Spleen (tissue), 7 donors: ENCODE data around the gene NELFE.

Source experiments
- POLR2A ChIP-seq, 3 donors: fragments of 450-650 bp; IDR thresholded peaks; one replicate each; pipeline ENCODE4 v1.5.1; 2017; ENCODE audit warnings: antibody characterized with exemption in 3 of 3, mild to moderate bottlenecking in 1 of 3
- TF ChIP-seq, protein P1 (sequence below), 11 experiments: fragments of 200-600 bp in 7 of 11; fragments of 450-650 bp in 4 of 11; sonication (generic) in 4 of 11; IDR thresholded peaks in 8 of 11; conservative IDR thresholded peaks in 3 of 11; 1 replicate in 7 of 11; 2 replicates in 4 of 11; pipeline versions ENCODE4 v1.4.0 to v1.8.0; 2016 to 2021; ENCODE audit warnings: antibody characterized with exemption in 11 of 11, inconsistent platforms in 4 of 11, mild to moderate bottlenecking in 1 of 11
- donor health status: DM: no; HTN: no; CAD: no; lungs with moderate emphysema.
- donor health status: DM: no; HTN: no; CAD: no.
- donor health status: DM: no; HTN: no; CAD: no.

DNA sequence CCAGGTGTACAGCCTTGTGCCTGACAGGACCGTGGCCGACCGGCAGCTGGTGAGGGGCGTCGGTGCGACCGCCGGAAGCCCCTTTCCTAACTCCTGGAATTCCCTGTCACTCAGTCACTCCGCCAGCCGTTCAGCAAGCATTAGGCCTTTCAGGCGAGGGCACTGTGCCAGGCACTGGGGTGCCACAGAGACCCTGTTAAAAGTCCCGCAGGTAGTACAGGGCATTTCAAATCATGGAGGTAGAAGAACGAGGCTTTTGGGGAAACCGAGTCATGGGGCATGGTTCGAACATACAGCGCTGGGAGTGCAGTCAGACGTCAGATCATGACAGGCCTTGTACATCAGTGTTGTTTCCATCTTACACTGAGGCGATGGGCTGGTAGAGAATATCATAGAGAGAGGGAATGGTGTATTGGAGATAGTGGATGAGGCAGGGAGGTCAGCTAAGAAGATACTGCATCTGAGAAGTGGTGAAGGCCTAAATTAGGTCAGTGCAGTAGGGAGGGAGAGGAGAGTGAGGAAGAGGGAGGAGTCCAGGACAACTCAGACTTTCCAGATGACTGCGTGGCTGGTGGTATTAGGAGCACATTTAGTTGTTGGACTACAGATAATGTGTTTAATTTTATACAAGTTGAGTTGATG lies 14.1 kb upstream of the NELFE start:
- TF ChIP-seq, protein P1, sequence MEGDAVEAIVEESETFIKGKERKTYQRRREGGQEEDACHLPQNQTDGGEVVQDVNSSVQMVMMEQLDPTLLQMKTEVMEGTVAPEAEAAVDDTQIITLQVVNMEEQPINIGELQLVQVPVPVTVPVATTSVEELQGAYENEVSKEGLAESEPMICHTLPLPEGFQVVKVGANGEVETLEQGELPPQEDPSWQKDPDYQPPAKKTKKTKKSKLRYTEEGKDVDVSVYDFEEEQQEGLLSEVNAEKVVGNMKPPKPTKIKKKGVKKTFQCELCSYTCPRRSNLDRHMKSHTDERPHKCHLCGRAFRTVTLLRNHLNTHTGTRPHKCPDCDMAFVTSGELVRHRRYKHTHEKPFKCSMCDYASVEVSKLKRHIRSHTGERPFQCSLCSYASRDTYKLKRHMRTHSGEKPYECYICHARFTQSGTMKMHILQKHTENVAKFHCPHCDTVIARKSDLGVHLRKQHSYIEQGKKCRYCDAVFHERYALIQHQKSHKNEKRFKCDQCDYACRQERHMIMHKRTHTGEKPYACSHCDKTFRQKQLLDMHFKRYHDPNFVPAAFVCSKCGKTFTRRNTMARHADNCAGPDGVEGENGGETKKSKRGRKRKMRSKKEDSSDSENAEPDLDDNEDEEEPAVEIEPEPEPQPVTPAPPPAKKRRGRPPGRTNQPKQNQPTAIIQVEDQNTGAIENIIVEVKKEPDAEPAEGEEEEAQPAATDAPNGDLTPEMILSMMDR (IDR thresholded peaks at IDR 0.05 in 8 of 11, conservative IDR thresholded peaks at IDR 0.05 in 3 of 11), result no peak
- no peak for TF ChIP-seq POLR2A (IDR thresholded peaks at IDR 0.05)
